ENCODE results near the gene HLA-DRB1. TPM values are rescaled to one million over a fixed set of nuclear protein-coding genes. Genes with fewer than 3 reads are reported as not detected.

The HLA-DRB1 gene
- total RNA-seq, 1 experiment from 2014 or later: 141 TPM

- Mint-ChIP-seq H3K4me1 (ENCODE audit: low read depth, unreplicated experiment) (no peaks in the 10 kb centered on the region), H3K9me3 (ENCODE audit: low read depth, unreplicated experiment) (no peaks in the 10 kb centered on the region), H3K27ac (ENCODE audit: unreplicated experiment) (no peak within 1 kb of the TSS), H3K4me3 (ENCODE audit: low read depth, unreplicated experiment) (peak within 1 kb of the TSS; percentile 68), H3K27me3 (ENCODE audit: unreplicated experiment) (peaks cover 15% of the 10 kb centered on the region), H3K36me3 (ENCODE audit: insufficient read depth, unreplicated experiment) (no peaks in the 10 kb centered on the region)
- CTCF ChIA-PET: no interaction called here
- BruUV-seq (replicated peaks): TSS peak; percentile 97
- peak; percentile 53 for DNase-seq
- intact Hi-C loops (cut with micrococcal nuclease; ENCODE audit: unreplicated experiment): loop anchor here (2.0 to 5.0 kb wide), 3 partner anchors 42 to 59 kb away; partner anchors contain the start of gene HLA-DRB1
- no peak for TF ChIP-seq CTCF (IDR thresholded peaks at IDR 0.05; ENCODE audit: unreplicated experiment)
Measured at GRCh38 chr6:32529697-32530430, 59.8 kb downstream of the HLA-DRB1 start, which contains the start of gene HLA-DRB5. Gene HLA-DRB5, minus strand, starts transcription at chr6:32530287. Its CDS starts 63 bp downstream, at chr6:32530224.

Other genes with a start within 250 kb of the HLA-DRB1 start
- not detected in 2 replicates for gene TSBP1, start 217.9 kb downstream of the HLA-DRB1 start, total RNA-seq (2022)
- gene BTNL2, start 182.7 kb downstream of the HLA-DRB1 start, total RNA-seq (2022): not detected in 2 replicates
- 173 and 283 TPM in 2 replicates for gene HLA-DRA, start 150.0 kb downstream of the HLA-DRB1 start, total RNA-seq (2022)
- 13.7 and 16.1 TPM in 2 replicates for gene HLA-DRB5, start 59.6 kb downstream of the HLA-DRB1 start, total RNA-seq (2022)
- 6.9 and 12.9 TPM in 2 replicates for gene HLA-DQA1, start 47.6 kb upstream of the HLA-DRB1 start, total RNA-seq (2022)
- 139 and 190 TPM in 2 replicates for gene HLA-DQB1, start 76.8 kb upstream of the HLA-DRB1 start, total RNA-seq (2022)
- 2.1 and 2.4 TPM in 2 replicates for gene HLA-DQA2, start 151.5 kb upstream of the HLA-DRB1 start, total RNA-seq (2022)
- gene HLA-DQB2, start 173.7 kb upstream of the HLA-DRB1 start, total RNA-seq (2022): 0.38 and 0.39 TPM in 2 replicates
- gene HLA-DOB, start 227.2 kb upstream of the HLA-DRB1 start, total RNA-seq (2022): 0.97 and 2.2 TPM in 2 replicates
- gene TAP2, start 248.9 kb upstream of the HLA-DRB1 start, total RNA-seq (2022): 180 and 279 TPM in 2 replicates